Peyer's patch (tissue), 4 donors: Measurements from ENCODE around the gene NOL9.

Experiments used
- CTCF ChIP-seq, 6 experiments: fragments of 450-650 bp in 4 of 6; fragments of 200-600 bp in 2 of 6; sonication (generic) in 1 of 6; IDR thresholded peaks; one replicate each; pipeline ENCODE4 v1.5.1; 2017 to 2019; ENCODE audit warnings: antibody characterized with exemption in 6 of 6, mild to moderate bottlenecking in 3 of 6, moderate library complexity in 1 of 6
- POLR2A ChIP-seq, 2 donors: fragments of 450-650 bp; IDR thresholded peaks; one replicate each; pipeline ENCODE4 v1.5.1; 2017; ENCODE audit warnings: antibody characterized with exemption in 2 of 2, mild to moderate bottlenecking in 2 of 2, moderate library complexity in 2 of 2

- TF ChIP-seq CTCF (IDR thresholded peaks at IDR 0.05) (no peak), POLR2A (IDR thresholded peaks at IDR 0.05) (no peak)
Observed at GRCh38 chr1:6507461-6507911, 46.8 kb downstream of the NOL9 start.
